T-helper 2 cell treated with Interferon-gamma antibody and Interleukin-4, amounts not matched to agents 5 μg/mL and 100 μg/mL, for 36 hours (primary cell): ENCODE measurements around the gene TPST1.

Experiments
- DNase-seq: peaks from one replicate; pipeline ENCODE4 v3.0.0; 2021; ENCODE audit warnings: low spot score
- H3K27ac Mint-ChIP-seq: one replicate; pipeline ENCODE4 v1.8.0; 2021; ENCODE audit warnings: mild to moderate bottlenecking, mixed read lengths
- H3K27me3 Mint-ChIP-seq: one replicate; pipeline ENCODE4 v1.8.0; 2021; ENCODE audit warnings: low read depth, mixed read lengths
- H3K36me3 Mint-ChIP-seq: one replicate; pipeline ENCODE4 v1.8.0; 2021; ENCODE audit warnings: low read depth, mixed read lengths
- H3K4me1 Mint-ChIP-seq: one replicate; pipeline ENCODE4 v1.8.0; 2021; ENCODE audit warnings: low read depth, mixed read lengths
- H3K4me3 Mint-ChIP-seq: one replicate; pipeline ENCODE4 v1.8.0; 2022; ENCODE audit warnings: mild to moderate bottlenecking, moderate library complexity, mixed read lengths
- H3K9me3 Mint-ChIP-seq: one replicate; pipeline ENCODE4 v1.8.0; 2021; ENCODE audit warnings: mixed read lengths

Gene TPST1

GRCh38 chr7:66330961-66331360 lies 125.8 kb downstream of the TPST1 start:
- DNase-seq, result no peak
- Mint-ChIP-seq H3K27ac (no peak overlapping the region), H3K4me3 (no peak overlapping the region), H3K36me3 (no peaks in the 10 kb centered on the region), H3K9me3 (no peaks in the 10 kb centered on the region), H3K4me1 (no peaks in the 10 kb centered on the region), H3K27me3 (no peaks in the 10 kb centered on the region)

DNA sequence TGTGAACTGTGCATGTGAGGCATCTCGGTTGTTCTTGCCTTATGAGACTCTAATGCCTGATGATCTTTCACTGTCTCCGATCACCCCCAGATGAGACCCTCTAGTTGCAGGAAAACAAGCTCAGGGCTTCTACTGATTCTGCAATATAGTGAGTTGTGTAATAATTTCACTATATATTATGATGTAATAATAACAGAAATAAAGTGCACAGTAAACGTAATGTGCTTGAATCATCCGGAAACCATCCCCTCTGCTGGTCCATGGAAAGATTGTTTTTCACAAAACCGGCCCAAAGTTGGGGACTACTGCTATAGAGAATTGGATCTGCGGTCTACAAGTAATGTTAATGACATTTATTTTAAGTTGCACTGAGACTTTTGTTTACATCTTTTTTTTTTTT lies 126.7 kb downstream of the TPST1 start:
- no peak overlapping the region for H3K4me3 Mint-ChIP-seq
- no peaks in the 10 kb centered on the region for H3K36me3 Mint-ChIP-seq
- H3K9me3 Mint-ChIP-seq, result peaks cover 8% of the 10 kb centered on the region
- no peak for DNase-seq
- H3K4me1 Mint-ChIP-seq, result no peaks in the 10 kb centered on the region
- H3K27me3 Mint-ChIP-seq, result no peaks in the 10 kb centered on the region
- no peak overlapping the region for H3K27ac Mint-ChIP-seq

DNA sequence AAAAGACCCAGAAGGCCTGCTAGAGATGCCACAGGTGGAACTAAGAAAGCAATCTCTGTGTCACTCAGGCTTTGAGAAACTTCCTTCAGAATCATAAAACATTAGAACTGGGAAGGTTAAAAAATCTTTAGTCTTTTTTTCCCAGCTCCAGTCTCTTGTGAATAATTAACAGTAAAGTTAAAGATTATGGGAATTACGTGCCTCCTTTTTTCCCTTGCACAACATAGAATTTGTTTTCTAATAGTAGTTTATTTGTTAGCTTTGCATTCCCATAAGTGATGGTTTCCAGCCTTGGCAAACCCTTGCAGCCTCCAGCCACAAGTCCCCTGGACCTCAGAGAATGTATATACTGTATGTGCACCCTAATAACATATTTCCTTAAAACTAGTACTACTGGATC lies 128.3 kb downstream of the TPST1 start:
- no peaks in the 10 kb centered on the region for H3K4me1 Mint-ChIP-seq
- H3K9me3 Mint-ChIP-seq, result peaks cover 10% of the 10 kb centered on the region
- no peaks in the 10 kb centered on the region for H3K36me3 Mint-ChIP-seq
- no peak overlapping the region for H3K4me3 Mint-ChIP-seq
- no peak overlapping the region for H3K27ac Mint-ChIP-seq
- H3K27me3 Mint-ChIP-seq, result no peaks in the 10 kb centered on the region
- DNase-seq, result no peak

DNA sequence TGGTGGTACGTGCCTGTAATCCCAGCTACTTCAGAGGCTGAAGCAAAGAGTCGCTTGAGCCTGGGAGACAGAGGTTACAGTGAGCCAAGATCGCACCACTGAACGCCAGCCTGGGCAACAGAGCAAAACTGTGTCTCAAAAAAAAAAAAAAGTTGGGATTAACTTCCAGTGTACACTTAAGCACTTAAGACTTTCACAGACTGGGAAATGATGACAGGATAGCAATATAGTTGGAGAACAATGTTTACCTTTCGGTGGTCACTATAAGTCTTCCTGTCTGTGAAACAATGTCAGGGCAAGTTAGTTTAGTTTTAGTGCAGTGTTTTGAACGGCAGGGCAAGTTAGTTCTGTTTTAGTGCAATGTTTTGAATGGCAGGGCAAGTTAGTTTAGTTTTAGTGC lies 130.2 kb downstream of the TPST1 start:
- no peak for DNase-seq
- Mint-ChIP-seq H3K4me3 (no peak overlapping the region), H3K4me1 (no peaks in the 10 kb centered on the region), H3K36me3 (no peaks in the 10 kb centered on the region), H3K27me3 (no peaks in the 10 kb centered on the region), H3K9me3 (peaks cover 24% of the 10 kb centered on the region), H3K27ac (no peak overlapping the region)

GRCh38 chr7:66336760-66337159 lies 131.6 kb downstream of the TPST1 start:
- no peaks in the 10 kb centered on the region for H3K4me1 Mint-ChIP-seq
- no peak overlapping the region for H3K27ac Mint-ChIP-seq
- H3K9me3 Mint-ChIP-seq, result peaks cover 31% of the 10 kb centered on the region
- no peaks in the 10 kb centered on the region for H3K36me3 Mint-ChIP-seq
- no peak for DNase-seq
- no peaks in the 10 kb centered on the region for H3K27me3 Mint-ChIP-seq
- no peak overlapping the region for H3K4me3 Mint-ChIP-seq

- peaks cover 32% of the 10 kb centered on the region for H3K9me3 Mint-ChIP-seq
- H3K36me3 Mint-ChIP-seq, result no peaks in the 10 kb centered on the region
- DNase-seq, result no peak
- H3K4me1 Mint-ChIP-seq, result no peaks in the 10 kb centered on the region
- no peaks in the 10 kb centered on the region for H3K27me3 Mint-ChIP-seq
- no peak overlapping the region for H3K27ac Mint-ChIP-seq
- H3K4me3 Mint-ChIP-seq, result no peak overlapping the region
Observed at GRCh38 chr7:66339141-66339540, 134.0 kb downstream of the TPST1 start.

- H3K4me1 Mint-ChIP-seq, result no peaks in the 10 kb centered on the region
- H3K36me3 Mint-ChIP-seq, result no peaks in the 10 kb centered on the region
- H3K27ac Mint-ChIP-seq, result no peak overlapping the region
- no peak for DNase-seq
- H3K9me3 Mint-ChIP-seq, result peaks cover 23% of the 10 kb centered on the region
- peaks cover 4% of the 10 kb centered on the region for H3K27me3 Mint-ChIP-seq
- no peak overlapping the region for H3K4me3 Mint-ChIP-seq
Observed at GRCh38 chr7:66344166-66344565, 139.0 kb downstream of the TPST1 start.

- no peak for DNase-seq
- Mint-ChIP-seq H3K27ac (no peak overlapping the region), H3K27me3 (peaks cover 4% of the 10 kb centered on the region), H3K36me3 (no peaks in the 10 kb centered on the region), H3K4me1 (no peaks in the 10 kb centered on the region), H3K4me3 (no peak overlapping the region), H3K9me3 (peaks cover 3% of the 10 kb centered on the region)
Observed at GRCh38 chr7:66348531-66348930, 143.4 kb downstream of the TPST1 start.

- H3K36me3 Mint-ChIP-seq, result no peaks in the 10 kb centered on the region
- no peaks in the 10 kb centered on the region for H3K4me1 Mint-ChIP-seq
- no peak overlapping the region for H3K4me3 Mint-ChIP-seq
- H3K27me3 Mint-ChIP-seq, result peaks cover 4% of the 10 kb centered on the region
- H3K27ac Mint-ChIP-seq, result no peak overlapping the region
- H3K9me3 Mint-ChIP-seq, result peaks cover 3% of the 10 kb centered on the region
- DNase-seq, result no peak
Observed at GRCh38 chr7:66348959-66349358, 143.8 kb downstream of the TPST1 start.

GRCh38 chr7:66352071-66352470 lies 146.9 kb downstream of the TPST1 start:
- DNase-seq, result no peak
- no peak overlapping the region for H3K4me3 Mint-ChIP-seq

GRCh38 chr7:66353547-66353946 lies 148.4 kb downstream of the TPST1 start:
- Mint-ChIP-seq H3K9me3 (no peaks in the 10 kb centered on the region), H3K27me3 (peaks cover 4% of the 10 kb centered on the region), H3K36me3 (no peaks in the 10 kb centered on the region), H3K4me1 (no peaks in the 10 kb centered on the region), H3K4me3 (no peak overlapping the region), H3K27ac (no peak overlapping the region)
- DNase-seq, result no peak

More at GRCh38 chr7:66352071-66352470, 146.9 kb downstream of the TPST1 start:
- no peak overlapping the region for H3K27ac Mint-ChIP-seq
- no peaks in the 10 kb centered on the region for H3K36me3 Mint-ChIP-seq
- no peaks in the 10 kb centered on the region for H3K4me1 Mint-ChIP-seq
- peaks cover 3% of the 10 kb centered on the region for H3K9me3 Mint-ChIP-seq
- peaks cover 4% of the 10 kb centered on the region for H3K27me3 Mint-ChIP-seq

DNA sequence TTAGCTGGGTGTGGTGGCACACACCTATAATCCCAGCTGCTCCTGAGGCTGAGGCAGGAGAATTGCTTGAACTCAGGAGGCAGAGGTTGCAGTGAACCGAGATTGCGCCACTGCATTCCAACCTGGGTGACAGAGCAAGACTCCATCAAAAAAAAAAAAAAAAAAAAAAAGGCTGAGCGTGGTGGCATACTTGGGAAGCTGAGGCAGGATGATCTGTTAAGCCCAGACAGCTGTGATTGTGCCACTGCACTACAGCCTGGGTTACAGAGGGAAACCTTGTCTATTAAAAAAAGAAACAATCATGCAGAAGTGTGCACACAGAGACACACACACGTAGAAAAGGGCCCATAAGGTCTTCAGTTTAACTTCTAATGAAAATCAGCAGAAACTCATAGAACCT lies 150.6 kb downstream of the TPST1 start:
- H3K27ac Mint-ChIP-seq, result no peak overlapping the region
- H3K4me1 Mint-ChIP-seq, result no peaks in the 10 kb centered on the region
- no peak for DNase-seq

GRCh38 chr7:66356277-66356721 lies 151.2 kb downstream of the TPST1 start:
- DNase-seq, result no peak
- H3K36me3 Mint-ChIP-seq, result no peaks in the 10 kb centered on the region
- H3K4me3 Mint-ChIP-seq, result no peak overlapping the region
- H3K9me3 Mint-ChIP-seq, result no peaks in the 10 kb centered on the region
- no peaks in the 10 kb centered on the region for H3K27me3 Mint-ChIP-seq
- no peak overlapping the region for H3K27ac Mint-ChIP-seq
- H3K4me1 Mint-ChIP-seq, result no peaks in the 10 kb centered on the region

More for the DNA sequence above, 150.6 kb downstream of the TPST1 start:
- Mint-ChIP-seq H3K27me3 (no peaks in the 10 kb centered on the region), H3K9me3 (no peaks in the 10 kb centered on the region), H3K4me3 (no peak overlapping the region), H3K36me3 (no peaks in the 10 kb centered on the region)

GRCh38 chr7:66357087-66357486 lies 152.0 kb downstream of the TPST1 start:
- Mint-ChIP-seq H3K27ac (no peak overlapping the region), H3K4me3 (no peak overlapping the region), H3K4me1 (no peaks in the 10 kb centered on the region), H3K36me3 (no peaks in the 10 kb centered on the region), H3K9me3 (no peaks in the 10 kb centered on the region), H3K27me3 (no peaks in the 10 kb centered on the region)
- no peak for DNase-seq

- Mint-ChIP-seq H3K9me3 (no peaks in the 10 kb centered on the region), H3K27ac (no peak overlapping the region), H3K27me3 (no peaks in the 10 kb centered on the region), H3K36me3 (no peaks in the 10 kb centered on the region), H3K4me3 (no peak overlapping the region), H3K4me1 (no peaks in the 10 kb centered on the region)
- no peak for DNase-seq
Observed at GRCh38 chr7:66359656-66360211, 154.6 kb downstream of the TPST1 start.
